Tibial nerve (tissue), 3 donors: ENCODE measurements around the gene RELN.

Source experiments
- POLR2A ChIP-seq, 2 donors: fragments of 450-650 bp; IDR thresholded peaks; one replicate each; pipeline ENCODE4 v1.6.1; 2017; ENCODE audit warnings: antibody characterized with exemption in 2 of 2, mild to moderate bottlenecking in 2 of 2, moderate library complexity in 2 of 2
- TF ChIP-seq, protein P1 (sequence below), 5 experiments: fragments of 200-600 bp in 3 of 5; fragments of 450-650 bp in 2 of 5; sonication (generic) in 3 of 5; IDR thresholded peaks; one replicate each; pipeline ENCODE4 v1.5.1; 2016 to 2019; ENCODE audit warnings: antibody characterized with exemption in 5 of 5, mild to moderate bottlenecking in 3 of 5, moderate library complexity in 2 of 5

DNA sequence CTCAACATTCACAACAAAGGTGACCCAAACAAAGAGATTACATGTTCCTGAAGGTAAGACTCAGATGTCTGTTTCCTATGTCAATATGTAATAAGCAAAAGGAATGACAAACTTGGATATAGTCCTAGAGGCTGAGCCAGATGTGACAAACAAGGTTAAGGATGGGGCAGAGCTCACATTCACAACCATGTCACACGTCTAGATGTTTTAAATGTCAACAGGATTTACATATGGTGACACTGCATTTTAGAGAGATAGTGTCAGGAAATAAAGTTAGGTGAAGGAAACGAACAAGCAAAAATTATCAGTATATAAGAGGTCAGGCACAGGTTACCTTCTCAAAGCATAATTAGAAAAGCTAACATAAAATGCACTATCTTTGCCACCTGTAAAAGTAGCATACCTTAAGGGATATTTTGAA, 8.4 kb downstream of the RELN start:
- TF ChIP-seq, protein P1, sequence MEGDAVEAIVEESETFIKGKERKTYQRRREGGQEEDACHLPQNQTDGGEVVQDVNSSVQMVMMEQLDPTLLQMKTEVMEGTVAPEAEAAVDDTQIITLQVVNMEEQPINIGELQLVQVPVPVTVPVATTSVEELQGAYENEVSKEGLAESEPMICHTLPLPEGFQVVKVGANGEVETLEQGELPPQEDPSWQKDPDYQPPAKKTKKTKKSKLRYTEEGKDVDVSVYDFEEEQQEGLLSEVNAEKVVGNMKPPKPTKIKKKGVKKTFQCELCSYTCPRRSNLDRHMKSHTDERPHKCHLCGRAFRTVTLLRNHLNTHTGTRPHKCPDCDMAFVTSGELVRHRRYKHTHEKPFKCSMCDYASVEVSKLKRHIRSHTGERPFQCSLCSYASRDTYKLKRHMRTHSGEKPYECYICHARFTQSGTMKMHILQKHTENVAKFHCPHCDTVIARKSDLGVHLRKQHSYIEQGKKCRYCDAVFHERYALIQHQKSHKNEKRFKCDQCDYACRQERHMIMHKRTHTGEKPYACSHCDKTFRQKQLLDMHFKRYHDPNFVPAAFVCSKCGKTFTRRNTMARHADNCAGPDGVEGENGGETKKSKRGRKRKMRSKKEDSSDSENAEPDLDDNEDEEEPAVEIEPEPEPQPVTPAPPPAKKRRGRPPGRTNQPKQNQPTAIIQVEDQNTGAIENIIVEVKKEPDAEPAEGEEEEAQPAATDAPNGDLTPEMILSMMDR (IDR thresholded peaks at IDR 0.05): no peak
- no peak for TF ChIP-seq POLR2A (IDR thresholded peaks at IDR 0.05)
